ENCODE data around the gene PLPP3.

The PLPP3 gene

GRCh38 chr1:56473582-56474270 is 105.6 kb downstream of the PLPP3 start:
- DNase-seq (ENCODE audit: low read depth, low spot score), result no peak
- TF ChIP-seq CTCF (IDR thresholded peaks at IDR 0.05; ENCODE audit: low read depth, low read length), result no peak
- in situ Hi-C loops (cut with HindIII; ENCODE audit: low sequenced_read_pairs), result no loop called here
- no peak overlapping the region for H3K4me3 ChIP-seq (ENCODE audit: low read depth, low read length)

GRCh38 chr1:56472860-56473259 is 106.5 kb downstream of the PLPP3 start:
- no peak for DNase-seq (ENCODE audit: low read depth, low spot score)
- in situ Hi-C loops (cut with HindIII; ENCODE audit: low sequenced_read_pairs), result no loop called here
- no peak overlapping the region for H3K4me3 ChIP-seq (ENCODE audit: low read depth, low read length)
- TF ChIP-seq CTCF (IDR thresholded peaks at IDR 0.05; ENCODE audit: low read depth, low read length), result no peak

- no peak for TF ChIP-seq CTCF (IDR thresholded peaks at IDR 0.05; ENCODE audit: low read depth, low read length)
- in situ Hi-C loops (cut with HindIII; ENCODE audit: low sequenced_read_pairs), result no loop called here
- DNase-seq (ENCODE audit: low read depth, low spot score), result peak; percentile 32
- H3K4me3 ChIP-seq (ENCODE audit: low read depth, low read length), result no peak overlapping the region
These were observed 109.6 kb downstream of the PLPP3 start for GRCh38 chr1:56469640-56470371.

GRCh38 chr1:56468518-56468917 is 110.8 kb downstream of the PLPP3 start:
- in situ Hi-C loops (cut with HindIII; ENCODE audit: low sequenced_read_pairs), result no loop called here
- no peak for DNase-seq (ENCODE audit: low read depth, low spot score)
- no peak overlapping the region for H3K4me3 ChIP-seq (ENCODE audit: low read depth, low read length)
- TF ChIP-seq CTCF (IDR thresholded peaks at IDR 0.05; ENCODE audit: low read depth, low read length), result no peak

GRCh38 chr1:56466538-56466937 is 112.8 kb downstream of the PLPP3 start:
- H3K4me3 ChIP-seq (ENCODE audit: low read depth, low read length), result no peak overlapping the region
- TF ChIP-seq CTCF (IDR thresholded peaks at IDR 0.05; ENCODE audit: low read depth, low read length), result no peak
- in situ Hi-C loops (cut with HindIII; ENCODE audit: low sequenced_read_pairs), result no loop called here
- no peak for DNase-seq (ENCODE audit: low read depth, low spot score)

- DNase-seq (ENCODE audit: low read depth, low spot score), result no peak
- in situ Hi-C loops (cut with HindIII; ENCODE audit: low sequenced_read_pairs), result no loop called here
- TF ChIP-seq CTCF (IDR thresholded peaks at IDR 0.05; ENCODE audit: low read depth, low read length), result no peak
- H3K4me3 ChIP-seq (ENCODE audit: low read depth, low read length), result no peak overlapping the region
These were observed 115.1 kb downstream of the PLPP3 start for GRCh38 chr1:56464294-56464693.
